DND-41 (cell line): ENCODE results near the gene ANKMY2.

Experiments
- ATAC-seq: fragments of 200-7000 bp; cut with Tn5 transposase; 3 replicates; pipeline ENCODE4 v1.9.1; 2021; ENCODE audit warnings: low read depth; ENCODE audit not compliant: insufficient read depth
- DNase-seq: peaks from one replicate; pipeline ENCODE4 v3.0.0-alpha.2; 2020
- H2AFZ ChIP-seq: 2 replicates; pipeline ENCODE4 v1.6.0; 2012; ENCODE audit warnings: low read depth, low read length
- H3K27ac ChIP-seq: 2 replicates; pipeline ENCODE4 v1.5.1; 2012; ENCODE audit warnings: low read length, inconsistent platforms
- H3K27me3 ChIP-seq: fragments of 200-600 bp; sonication (generic); 2 replicates; pipeline ENCODE4 v1.6.0; 2012; ENCODE audit warnings: low read length, mild to moderate bottlenecking, inconsistent platforms; ENCODE audit not compliant: insufficient read depth, poor library complexity
- H3K36me3 ChIP-seq: 2 replicates; pipeline ENCODE4 v1.5.1; 2012; ENCODE audit warnings: low read length, inconsistent platforms; ENCODE audit not compliant: insufficient read depth
- H3K4me1 ChIP-seq: 2 replicates; pipeline ENCODE4 v1.5.1; 2012; ENCODE audit warnings: mild to moderate bottlenecking, low read length; ENCODE audit not compliant: insufficient read depth
- H3K4me2 ChIP-seq: 2 replicates; pipeline ENCODE4 v1.6.0; 2012; ENCODE audit warnings: mild to moderate bottlenecking, moderate library complexity, low read length, inconsistent platforms; ENCODE audit not compliant: insufficient read depth
- H3K4me3 ChIP-seq, 2 experiments: fragments of 200-600 bp in 1 of 2; shearing (Covaris generic) in 1 of 2; 2 replicates each; pipeline ENCODE4 v1.5.1; 2012 to 2016; ENCODE audit warnings: inconsistent platforms in 2 of 2, low read length in 2 of 2, mild to moderate bottlenecking in 2 of 2, low read depth in 1 of 2, moderate library complexity in 1 of 2
- H3K79me2 ChIP-seq: 2 replicates; pipeline ENCODE4 v1.6.0; 2012; ENCODE audit warnings: low read length, inconsistent platforms; ENCODE audit not compliant: insufficient read depth
- H3K9ac ChIP-seq: 2 replicates; pipeline ENCODE4 v1.6.0; 2012; ENCODE audit warnings: low read depth, mild to moderate bottlenecking, inconsistent platforms, low read length, moderate library complexity
- H3K9me3 ChIP-seq: 2 replicates; pipeline ENCODE4 v1.5.1; 2012; ENCODE audit warnings: low read length, moderate library complexity, mild to moderate bottlenecking, inconsistent platforms; ENCODE audit not compliant: insufficient read depth, severe bottlenecking
- H4K20me1 ChIP-seq: 2 replicates; pipeline ENCODE4 v1.6.0; 2012; ENCODE audit warnings: low read length; ENCODE audit not compliant: insufficient read depth
- CTCF ChIP-seq: IDR thresholded peaks from 2 replicates; pipeline ENCODE4 v1.5.1; 2012; ENCODE audit warnings: borderline replicate concordance, low read length, moderate library complexity, mild to moderate bottlenecking; ENCODE audit not compliant: poor library complexity, severe bottlenecking; ENCODE audit errors: extremely low read depth
- EZH2 ChIP-seq: IDR thresholded peaks from 3 replicates; pipeline ENCODE4 v1.6.1; 2012; ENCODE audit warnings: borderline replicate concordance, low read depth, mild to moderate bottlenecking, moderate library complexity, low read length, inconsistent platforms; ENCODE audit not compliant: severe bottlenecking

ANKMY2 gene

GRCh38 chr7:16649196-16649595 is 3.6 kb upstream of the ANKMY2 start:
- Histone ChIP-seq H3K9ac (no peak overlapping the region), H3K27me3 (no peaks in the 10 kb centered on the region), H3K4me1 (peaks cover 38% of the 10 kb centered on the region), H3K36me3 (no peaks in the 10 kb centered on the region; the same call in 1 of the 2 replicates), H3K9me3 (no peaks in the 10 kb centered on the region), H3K27ac (no peak overlapping the region), H3K4me2 (peak overlapping the region; percentile 77; the same call in 1 of the 2 replicates), H4K20me1 (peaks cover 61% of the 10 kb centered on the region; the same call in 1 of the 2 replicates), H2AFZ (no peak overlapping the region), H3K79me2 (peaks cover 94% of the 10 kb centered on the region), H3K4me3 (no peak overlapping the region)
- ATAC-seq (no peak), DNase-seq (no peak)
- TF ChIP-seq EZH2 = no peak
- no peak for TF ChIP-seq CTCF

- Histone ChIP-seq H3K4me2 (peak overlapping the region; percentile 77; the same call in 1 of the 2 replicates), H3K36me3 (no peaks in the 10 kb centered on the region; the same call in 1 of the 2 replicates), H3K79me2 (peaks cover 94% of the 10 kb centered on the region), H3K27ac (no peak overlapping the region), H4K20me1 (peaks cover 59% of the 10 kb centered on the region; the same call in 1 of the 2 replicates), H3K4me3 (peak overlapping the region in 1 of 2 experiments; percentile 31; a peak in 1 of 4 replicates), H2AFZ (no peak overlapping the region), H3K27me3 (no peaks in the 10 kb centered on the region), H3K9ac (no peak overlapping the region), H3K4me1 (peaks cover 44% of the 10 kb centered on the region), H3K9me3 (no peaks in the 10 kb centered on the region)
- TF ChIP-seq CTCF (no peak), EZH2 (no peak)
- DNase-seq (no peak), ATAC-seq (no peak)
Measured at GRCh38 chr7:16648551-16648950, 3.0 kb upstream of the ANKMY2 start.

- Histone ChIP-seq H3K27ac (no peak overlapping the region), H3K79me2 (peaks cover 92% of the 10 kb centered on the region), H3K4me3 (peak overlapping the region; percentile 84 to 85; a peak in 3 of 4 replicates), H3K9me3 (no peaks in the 10 kb centered on the region), H3K27me3 (no peaks in the 10 kb centered on the region), H2AFZ (no peak overlapping the region), H3K4me1 (peaks cover 52% of the 10 kb centered on the region), H4K20me1 (peaks cover 48% of the 10 kb centered on the region; the same call in 1 of the 2 replicates), H3K9ac (peak overlapping the region; percentile 74), H3K36me3 (no peaks in the 10 kb centered on the region; the same call in 1 of the 2 replicates), H3K4me2 (peak overlapping the region; percentile 77)
- DNase-seq (no peak), ATAC-seq (no peak)
- TF ChIP-seq CTCF (no peak), EZH2 (no peak)
Measured at GRCh38 chr7:16647435-16647960, 1.9 kb upstream of the ANKMY2 start.
